Psoas muscle (tissue), 8 donors: ENCODE measurements around the gene RBBP8NL. TPM values are rescaled to one million over a fixed set of nuclear protein-coding genes. Genes with fewer than 3 reads are reported as not detected.

ENCODE experiments used
- ATAC-seq, 4 donors: fragments of 200-7000 bp; cut with Tn5 transposase; one replicate each; pipeline ENCODE4 v1.9.1; 2020; ENCODE audit warnings: moderate library complexity in 3 of 4, mild to moderate bottlenecking in 2 of 4
- DNase-seq, 2 donors: peaks; one replicate each; pipeline ENCODE4 v3.0.0-alpha.2; 2020
- H3K27ac ChIP-seq: fragments of 200-600 bp; one replicate; pipeline ENCODE4 v1.8.0; 2022
- H3K27me3 ChIP-seq, 3 donors: fragments of 200-600 bp in 1 of 3; one replicate each; pipeline versions ENCODE4 v1.6.1 to v1.8.0; 2013 to 2022; ENCODE audit warnings: low read length in 2 of 3, mild to moderate bottlenecking in 2 of 3, moderate library complexity in 1 of 3; ENCODE audit not compliant: insufficient read depth in 3 of 3
- H3K36me3 ChIP-seq, 2 donors: fragments of 200-600 bp in 1 of 2; one replicate each; pipeline versions ENCODE4 v1.6.1 to v1.8.0; 2013 to 2022; ENCODE audit warnings: low read depth in 1 of 2, mild to moderate bottlenecking in 1 of 2, moderate library complexity in 1 of 2; ENCODE audit not compliant: insufficient read depth in 1 of 2
- H3K4me1 ChIP-seq: fragments of 200-600 bp; one replicate; pipeline ENCODE4 v1.8.0; 2022
- H3K4me3 ChIP-seq: fragments of 200-600 bp; one replicate; pipeline ENCODE4 v1.8.0; 2022; ENCODE audit warnings: mild to moderate bottlenecking
- H3K9me3 ChIP-seq: fragments of 200-600 bp; one replicate; pipeline ENCODE4 v1.8.0; 2022
- WGBS, 3 donors: extraction: QIAGEN DNeasy Blood & Tissue Kit; methylation state at CpG; one replicate each; pipeline versions ENCODE4 v1.1.6 to v1.1.7; 2013; 5-methylcytosine and 5-hydroxymethylcytosine counted together
- intact Hi-C, 2 donors: fragments of 100-400 bp; cut with DNase I; formaldehyde crosslinking; loops; one replicate each; pipeline versions ENCODE4 v1.11.0 to v1.14.2; 2022
- polyA plus RNA-seq, 3 donors: library from polyadenylated mRNA; stranded (reverse); fragments of 200-250 nt; gene quantifications; one replicate each; pipeline ENCODE4 v1.2.3, GENCODE V29; 2013
- total RNA-seq, 4 donors: library from RNA; stranded (reverse); fragmentation: NEBNext Ultra II Directional in 2 of 4; extraction: Animal tissue kit (Norgen Biotek cat#: 25700) in 2 of 4; gene quantifications; one replicate each; pipeline versions ENCODE4 v1.2.1 to v1.2.4, GENCODE V29; 2021 to 2023
- TF ChIP-seq, protein P1 (sequence below): fragments of 200-600 bp; IDR thresholded peaks from one replicate; pipeline ENCODE4 v1.8.0; 2022; ENCODE audit warnings: antibody characterized with exemption
- donor health status: healthy with polysubstance abuse.
- donor health status: DM: no; HTN: no; CAD: no; lungs with moderate emphysema.
- donor health status: Bipolar disorder and iron deficiency.
- donor health status: healthy.
- donor health status: DM: yes; HTN: yes; CAD: no.
- donor health status: DM: no; HTN: no; CAD: no.
- donor health status: DM: no; HTN: no; CAD: no.
- donor health status: DM: yes; HTN: yes; CAD: no.

RBBP8NL gene
- total and polyA plus RNA-seq, 7 donors = 0.03 to 0.08 TPM; not detected in 5

DNA sequence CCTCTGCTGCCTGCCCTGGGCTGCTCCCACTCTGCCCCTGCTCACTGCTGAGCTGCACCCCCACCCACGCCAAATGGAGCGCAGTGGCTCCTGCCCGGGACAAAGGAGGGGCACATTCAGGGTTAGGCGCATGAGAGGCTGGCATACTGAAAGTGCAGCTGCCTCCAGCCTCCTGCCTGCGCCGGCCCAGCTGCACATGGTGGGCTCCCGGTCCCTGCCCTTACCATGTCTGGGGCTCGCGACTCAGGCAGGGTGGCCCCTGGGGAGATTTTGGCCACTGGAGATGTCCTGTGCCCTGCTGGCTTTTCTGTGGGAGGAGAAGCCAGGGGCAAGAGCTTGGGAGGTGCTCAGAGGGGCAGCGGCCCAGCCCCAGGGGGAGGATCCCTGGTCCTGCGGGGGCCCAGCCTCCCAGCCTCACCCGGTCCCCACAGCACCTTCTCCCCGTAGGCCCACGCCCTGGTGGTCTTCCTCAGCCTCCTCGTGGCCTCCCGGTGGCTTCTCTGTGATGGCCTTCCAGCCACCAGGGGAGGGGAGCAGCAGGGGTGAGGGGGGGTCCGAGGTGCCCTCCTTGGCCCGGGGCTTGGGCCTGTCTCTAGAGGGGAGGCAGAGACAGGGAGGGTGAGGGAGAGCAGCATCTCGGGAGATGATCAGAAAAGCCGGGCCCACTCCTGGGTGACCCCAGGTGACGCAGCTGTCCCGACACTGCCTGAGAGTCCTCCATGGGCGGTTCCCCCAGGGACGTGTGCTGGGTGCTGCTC, 11.8 kb downstream of the RBBP8NL start:
- H3K9me3 ChIP-seq = no peaks in the 10 kb centered on the region
- intact Hi-C loops = loop anchor here in 1 of 2 donors (10.0 kb wide), 1 partner anchor 199 kb away; no protein-coding TSS in a partner anchor
- TF ChIP-seq, protein P1, sequence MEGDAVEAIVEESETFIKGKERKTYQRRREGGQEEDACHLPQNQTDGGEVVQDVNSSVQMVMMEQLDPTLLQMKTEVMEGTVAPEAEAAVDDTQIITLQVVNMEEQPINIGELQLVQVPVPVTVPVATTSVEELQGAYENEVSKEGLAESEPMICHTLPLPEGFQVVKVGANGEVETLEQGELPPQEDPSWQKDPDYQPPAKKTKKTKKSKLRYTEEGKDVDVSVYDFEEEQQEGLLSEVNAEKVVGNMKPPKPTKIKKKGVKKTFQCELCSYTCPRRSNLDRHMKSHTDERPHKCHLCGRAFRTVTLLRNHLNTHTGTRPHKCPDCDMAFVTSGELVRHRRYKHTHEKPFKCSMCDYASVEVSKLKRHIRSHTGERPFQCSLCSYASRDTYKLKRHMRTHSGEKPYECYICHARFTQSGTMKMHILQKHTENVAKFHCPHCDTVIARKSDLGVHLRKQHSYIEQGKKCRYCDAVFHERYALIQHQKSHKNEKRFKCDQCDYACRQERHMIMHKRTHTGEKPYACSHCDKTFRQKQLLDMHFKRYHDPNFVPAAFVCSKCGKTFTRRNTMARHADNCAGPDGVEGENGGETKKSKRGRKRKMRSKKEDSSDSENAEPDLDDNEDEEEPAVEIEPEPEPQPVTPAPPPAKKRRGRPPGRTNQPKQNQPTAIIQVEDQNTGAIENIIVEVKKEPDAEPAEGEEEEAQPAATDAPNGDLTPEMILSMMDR = no peak
- H3K4me1 ChIP-seq = no peaks in the 10 kb centered on the region
- H3K27ac ChIP-seq = no peak overlapping the region
- 64 to 77% (median 67%) methylated on average over 19 to 24 of the region's 24 CpGs for WGBS, 3 donors
- peaks cover 0 to 7% (median 4%) of the 10 kb centered on the region in 3 donors for H3K27me3 ChIP-seq
- DNase-seq (no peak), ATAC-seq (no peak)
- H3K36me3 ChIP-seq = no peaks in the 10 kb centered on the region
- H3K4me3 ChIP-seq = no peak overlapping the region

DNA sequence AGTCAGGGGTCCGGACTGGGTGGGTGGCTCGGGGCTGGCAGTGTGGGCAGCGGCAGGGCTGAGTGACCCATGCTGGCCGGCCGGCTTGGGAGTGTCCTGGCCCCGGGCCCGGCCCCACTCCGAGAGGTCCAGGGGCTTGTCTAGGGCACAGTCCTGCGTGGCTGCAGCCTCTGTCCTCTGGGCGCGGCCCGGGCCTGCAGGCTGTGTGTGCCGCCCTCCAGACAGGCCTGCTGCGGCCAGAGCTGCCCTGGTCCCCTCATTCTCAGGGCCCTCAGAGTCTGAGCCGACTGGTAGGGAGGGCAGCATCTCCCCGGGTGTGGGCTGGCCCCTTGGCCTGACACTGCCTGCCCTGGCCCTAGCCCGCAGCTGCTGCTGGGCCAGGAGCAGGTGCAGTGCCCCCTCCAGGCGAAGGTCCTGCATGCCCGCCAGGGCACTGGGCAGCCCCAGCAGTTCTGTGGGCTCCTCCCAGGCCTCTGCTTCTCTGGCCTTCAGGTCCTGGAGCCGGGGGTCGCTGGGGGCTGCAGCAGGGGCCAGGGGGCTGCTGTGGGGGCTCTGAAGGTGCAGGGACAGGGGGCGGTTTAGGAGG, 13.3 kb downstream of the RBBP8NL start:
- Histone ChIP-seq H3K36me3 (no peaks in the 10 kb centered on the region), H3K4me1 (peaks cover 11% of the 10 kb centered on the region), H3K4me3 (no peak overlapping the region), H3K9me3 (no peaks in the 10 kb centered on the region), H3K27ac (no peak overlapping the region), H3K27me3 (peaks cover 0 to 7% (median 4%) of the 10 kb centered on the region in 3 donors)
- ATAC-seq = no peak
- intact Hi-C loops = loop anchor here (5.0 to 10.0 kb wide), 2 partner anchors 201 to 203 kb away; no protein-coding TSS in a partner anchor
- 55 to 77% (median 67%) methylated on average over 16 to 22 of the region's 22 CpGs for WGBS, 3 donors
- no peak for DNase-seq
- TF ChIP-seq, protein P1 = no peak

GRCh38 chr20:62413025-62413570, 14.2 kb downstream of the RBBP8NL start:
- 92 to 95% (median 93%) methylated on average over 10 to 11 of the region's 11 CpGs for WGBS, 3 donors
- TF ChIP-seq, protein P1 = no peak
- intact Hi-C loops = loop anchor here (5.0 to 10.0 kb wide), 2 partner anchors 202 to 204 kb away; no protein-coding TSS in a partner anchor
- no peak overlapping the region for H3K4me3 ChIP-seq
- no peaks in the 10 kb centered on the region for H3K36me3 ChIP-seq
- no peaks in the 10 kb centered on the region for H3K9me3 ChIP-seq
- ATAC-seq (no peak), DNase-seq (no peak)
- H3K27ac ChIP-seq = no peak overlapping the region
- peaks cover 11% of the 10 kb centered on the region for H3K4me1 ChIP-seq
- peaks cover 0 to 7% (median 3%) of the 10 kb centered on the region in 3 donors for H3K27me3 ChIP-seq

- TF ChIP-seq, protein P1 = no peak
- Histone ChIP-seq H3K36me3 (no peaks in the 10 kb centered on the region), H3K27me3 (peaks cover 0 to 7% (median 2%) of the 10 kb centered on the region in 3 donors), H3K4me3 (no peak overlapping the region), H3K27ac (no peak overlapping the region), H3K9me3 (no peaks in the 10 kb centered on the region), H3K4me1 (peaks cover 14% of the 10 kb centered on the region)
- intact Hi-C loops = loop anchor here (5.0 to 10.0 kb wide), 2 partner anchors 202 to 205 kb away; no protein-coding TSS in a partner anchor
- no peak for ATAC-seq
- DNase-seq = no peak
- whole genome bisulfite sequencing, 3 donors = 83 to 84% (median 83%) methylated on average over 21 to 22 of the region's 22 CpGs
Observed at GRCh38 chr20:62412194-62413024, 14.9 kb downstream of the RBBP8NL start.
